ENCODE results near the gene SLC25A3.
"Not testable (repeated sequence)": the region's sequence is repeated elsewhere in the genome, so short reads cannot be mapped to it uniquely, and the experiment has no call there.

GRCh38 chr12:98576795-98577194 is 16.7 kb upstream of the SLC25A3 start:
- TF ChIP-seq, protein P1, sequence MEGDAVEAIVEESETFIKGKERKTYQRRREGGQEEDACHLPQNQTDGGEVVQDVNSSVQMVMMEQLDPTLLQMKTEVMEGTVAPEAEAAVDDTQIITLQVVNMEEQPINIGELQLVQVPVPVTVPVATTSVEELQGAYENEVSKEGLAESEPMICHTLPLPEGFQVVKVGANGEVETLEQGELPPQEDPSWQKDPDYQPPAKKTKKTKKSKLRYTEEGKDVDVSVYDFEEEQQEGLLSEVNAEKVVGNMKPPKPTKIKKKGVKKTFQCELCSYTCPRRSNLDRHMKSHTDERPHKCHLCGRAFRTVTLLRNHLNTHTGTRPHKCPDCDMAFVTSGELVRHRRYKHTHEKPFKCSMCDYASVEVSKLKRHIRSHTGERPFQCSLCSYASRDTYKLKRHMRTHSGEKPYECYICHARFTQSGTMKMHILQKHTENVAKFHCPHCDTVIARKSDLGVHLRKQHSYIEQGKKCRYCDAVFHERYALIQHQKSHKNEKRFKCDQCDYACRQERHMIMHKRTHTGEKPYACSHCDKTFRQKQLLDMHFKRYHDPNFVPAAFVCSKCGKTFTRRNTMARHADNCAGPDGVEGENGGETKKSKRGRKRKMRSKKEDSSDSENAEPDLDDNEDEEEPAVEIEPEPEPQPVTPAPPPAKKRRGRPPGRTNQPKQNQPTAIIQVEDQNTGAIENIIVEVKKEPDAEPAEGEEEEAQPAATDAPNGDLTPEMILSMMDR (IDR thresholded peaks at IDR 0.05; ENCODE audit: low read depth, low read length), result not testable (repeated sequence)
- TF ChIP-seq EZH2phosphoT487 (IDR thresholded peaks at IDR 0.05; ENCODE audit: low read depth), result not testable (repeated sequence)

All from OCI-LY3 (cell line).